Fibroblast of peridontal ligament (primary cell): Measurements from ENCODE around the gene ASB6.
A peak's percentile ranks its signal among the peaks of the same experiment; 100 is the strongest.
"Not testable (repeated sequence)": the region's sequence is repeated elsewhere in the genome, so short reads cannot be mapped to it uniquely, and the experiment has no call there.

ENCODE experiments used
- DNase-seq: peaks from one replicate; pipeline ENCODE4 v3.0.0-alpha.2; 2010; ENCODE audit errors: extremely low read depth

Gene ASB6

DNA sequence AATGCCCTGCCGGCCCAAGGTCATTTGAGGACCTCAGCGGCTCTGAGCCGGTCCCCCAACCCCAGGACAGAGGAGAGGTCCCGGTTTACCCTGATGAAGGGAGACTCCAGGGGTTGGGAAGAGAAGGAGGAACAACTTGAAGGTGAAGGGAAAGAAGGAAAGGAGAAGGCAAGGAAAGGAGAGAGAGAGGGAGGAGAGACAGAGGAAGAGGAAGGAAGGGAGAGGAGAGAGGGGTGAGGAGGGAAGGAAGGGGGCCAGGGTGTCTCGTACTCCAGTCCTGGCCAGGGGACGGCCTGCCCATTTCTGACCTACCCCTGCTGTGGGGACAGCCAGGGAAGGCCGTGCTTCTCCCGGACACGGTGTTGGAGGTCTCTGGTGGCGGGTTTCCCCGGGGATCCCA is 25.4 kb upstream of the ASB6 start:
- DNase-seq, result no peak

- no peak for DNase-seq
These were observed 24.6 kb upstream of the ASB6 start for GRCh38 chr9:129666575-129666974.

GRCh38 chr9:129665814-129666520 is 24.0 kb upstream of the ASB6 start:
- no peak for DNase-seq

DNA sequence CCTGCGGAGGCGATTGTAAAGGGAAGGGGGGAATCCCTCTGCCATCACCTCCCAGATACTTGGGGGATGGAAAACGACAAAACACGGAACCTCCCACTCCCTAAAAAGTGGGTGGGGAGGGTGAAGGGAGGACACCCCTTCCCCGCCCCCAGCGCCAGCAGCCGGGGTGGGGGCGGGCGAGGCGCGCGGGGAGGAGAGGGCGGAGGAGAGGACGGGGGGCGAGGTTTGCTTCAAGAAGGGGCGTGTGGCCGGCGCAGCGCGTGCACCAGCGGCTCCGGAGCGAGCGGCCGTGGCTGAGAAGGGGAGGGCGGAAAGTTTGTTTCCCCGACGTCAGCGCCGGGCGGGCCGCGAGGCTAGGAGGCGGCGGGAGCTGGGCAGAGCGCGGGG is 23.4 kb upstream of the ASB6 start, which contains the start of gene PRRX2:
Gene PRRX2 (plus strand): TSS at position 259 of the 387 bp plus-strand sequence. CDS start 221 bp downstream, outside the sequence.
- peak; percentile 67 for DNase-seq

GRCh38 chr9:129664746-129665388 is 22.9 kb upstream of the ASB6 start:
- DNase-seq, result no peak

DNA sequence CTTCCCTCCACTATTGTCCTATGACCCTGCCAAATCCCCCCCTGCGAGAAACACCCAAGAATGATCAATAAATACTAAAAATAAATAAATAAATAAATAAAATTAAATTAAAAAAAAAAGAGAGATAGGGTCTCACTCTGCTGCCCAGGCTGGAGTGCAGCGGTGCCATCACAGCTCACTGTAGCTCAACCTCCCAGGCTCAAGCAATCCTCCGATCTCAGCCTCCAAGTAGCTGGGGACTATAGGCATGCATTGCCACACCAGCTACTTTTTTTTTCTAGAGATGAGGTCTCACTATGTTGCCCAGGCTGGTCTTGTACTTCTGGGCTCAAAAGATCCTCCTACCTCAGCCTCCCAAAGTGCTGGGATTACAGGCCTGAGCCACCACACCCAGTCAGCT is 20.3 kb upstream of the ASB6 start:
- DNase-seq, result not testable (repeated sequence)

- no peak for DNase-seq
These were observed 19.1 kb upstream of the ASB6 start for GRCh38 chr9:129661029-129661428.

DNA sequence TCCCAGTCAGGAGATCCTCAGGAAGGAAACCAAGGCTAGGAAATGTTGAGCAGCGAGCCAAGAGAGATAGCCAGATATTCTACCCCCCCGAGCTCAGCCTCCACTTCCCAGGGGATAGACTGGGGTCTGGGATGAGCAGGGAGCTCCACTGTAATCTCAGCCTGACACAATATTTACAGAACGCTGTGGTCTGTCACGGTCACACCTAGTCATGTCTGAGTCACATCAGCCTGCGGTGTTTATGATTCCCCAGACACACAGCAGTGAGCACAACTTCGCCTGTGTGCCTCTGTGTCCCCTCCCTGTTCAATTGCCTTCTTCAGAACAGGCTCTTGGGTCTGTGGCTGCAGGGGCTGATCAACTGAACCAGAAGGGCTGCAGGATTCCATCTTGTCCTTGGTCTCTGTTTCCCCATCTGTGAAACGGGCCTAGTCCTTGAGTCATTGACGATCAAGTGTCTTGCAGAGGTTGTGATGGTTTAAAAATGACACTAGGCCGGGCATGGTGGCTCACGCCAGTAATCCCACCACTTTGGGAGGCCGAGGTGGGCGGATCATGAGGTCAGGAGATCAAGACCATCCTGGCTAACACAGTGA is 14.9 kb upstream of the ASB6 start:
- DNase-seq, result no peak

- no peak for DNase-seq
These were observed 13.7 kb upstream of the ASB6 start for GRCh38 chr9:129655696-129656095.

DNA sequence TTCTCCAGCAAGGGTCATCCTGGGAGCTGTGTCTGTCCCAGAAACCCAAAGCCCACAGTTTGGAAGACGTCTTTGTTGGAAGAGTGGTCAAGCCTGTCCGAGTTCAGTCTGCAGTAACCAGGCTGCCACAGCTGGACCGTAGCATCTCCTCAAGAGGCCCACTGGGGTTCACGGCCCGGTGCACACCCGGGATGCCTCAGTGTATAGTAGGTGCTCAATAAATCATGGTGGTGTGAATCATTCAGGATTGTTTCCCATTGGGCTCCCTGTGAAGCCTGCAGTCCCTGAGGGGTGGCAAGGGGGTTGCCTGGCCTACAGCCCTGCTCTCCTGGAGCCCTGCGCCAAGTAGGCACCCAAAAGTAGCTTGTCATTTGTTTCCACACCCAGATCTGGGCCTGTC is 13.2 kb upstream of the ASB6 start:
- no peak for DNase-seq

DNA sequence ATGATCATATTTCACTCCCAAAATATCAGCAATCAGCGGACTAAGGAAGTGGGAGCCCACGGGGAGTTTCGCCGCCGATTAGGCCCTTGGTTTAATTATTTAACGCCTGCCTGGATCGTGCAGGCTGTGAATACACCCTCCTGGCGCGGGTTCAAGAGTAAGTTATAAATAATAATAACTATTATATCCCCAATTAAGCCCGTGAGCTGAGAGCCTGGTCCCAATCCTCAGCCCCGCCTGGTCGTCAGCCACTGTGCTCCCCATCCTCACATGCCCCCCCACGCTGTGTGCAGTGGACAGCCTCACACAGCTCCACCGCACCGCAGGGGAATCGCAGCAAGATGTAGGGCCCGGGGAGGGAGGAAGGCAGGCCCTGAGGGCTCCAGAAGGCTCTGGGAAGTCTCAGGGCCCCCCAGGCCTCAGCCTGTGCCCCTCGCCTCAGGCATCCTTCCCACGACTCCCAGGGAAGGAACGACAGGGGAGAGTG is 12.6 kb upstream of the ASB6 start:
- no peak for DNase-seq

GRCh38 chr9:129653823-129654553 is 12.0 kb upstream of the ASB6 start:
- no peak for DNase-seq

DNA sequence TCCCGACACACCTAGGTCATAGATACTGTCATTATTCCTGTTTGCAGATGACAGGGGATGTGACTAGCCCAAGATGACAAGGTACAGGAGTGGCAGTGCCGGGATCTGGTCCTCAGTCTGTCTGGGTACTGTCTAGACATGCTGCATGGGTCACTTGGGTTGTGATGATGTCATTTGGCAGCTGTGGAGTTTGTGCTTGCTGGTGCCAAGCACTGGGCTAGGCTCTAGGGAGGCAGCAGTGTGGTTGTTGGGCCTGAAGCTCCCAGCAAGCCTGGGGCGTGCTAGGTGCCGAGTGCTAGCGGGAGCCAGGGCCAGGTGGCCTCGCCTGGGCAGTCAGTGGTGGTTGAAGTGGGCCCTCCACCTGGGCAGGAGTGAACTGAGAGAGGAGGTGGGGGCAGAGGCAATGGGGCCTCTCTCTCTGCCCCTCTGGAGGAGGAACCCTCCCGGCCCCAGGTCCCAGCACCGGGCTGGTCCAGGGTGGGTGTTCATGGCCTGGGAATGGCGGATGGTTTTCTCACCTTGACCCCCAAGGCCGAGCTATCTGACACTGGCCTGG is 8.8 kb upstream of the ASB6 start:
- DNase-seq, result peak; percentile 36

- peak; percentile 85 for DNase-seq
These were observed 8.1 kb upstream of the ASB6 start for GRCh38 chr9:129649726-129650679.

DNA sequence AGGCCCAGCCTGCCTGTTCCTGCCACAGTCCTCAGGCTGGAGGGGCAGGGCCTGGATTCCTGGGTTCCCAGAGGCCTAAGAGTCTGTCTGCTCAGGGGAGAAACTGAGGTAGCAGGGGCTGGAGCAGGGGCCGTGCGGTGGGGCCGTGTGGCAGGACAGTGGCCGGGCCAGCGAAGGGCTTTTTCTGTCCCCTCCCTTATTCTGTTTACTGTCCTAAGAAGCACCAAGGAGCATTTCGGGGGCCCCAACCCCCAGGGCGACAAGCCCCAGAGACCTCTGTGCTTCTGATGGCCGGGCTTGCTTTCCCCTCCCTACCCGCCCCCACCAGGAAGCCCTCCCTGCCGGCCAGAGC is 6.8 kb upstream of the ASB6 start:
- no peak for DNase-seq

DNA sequence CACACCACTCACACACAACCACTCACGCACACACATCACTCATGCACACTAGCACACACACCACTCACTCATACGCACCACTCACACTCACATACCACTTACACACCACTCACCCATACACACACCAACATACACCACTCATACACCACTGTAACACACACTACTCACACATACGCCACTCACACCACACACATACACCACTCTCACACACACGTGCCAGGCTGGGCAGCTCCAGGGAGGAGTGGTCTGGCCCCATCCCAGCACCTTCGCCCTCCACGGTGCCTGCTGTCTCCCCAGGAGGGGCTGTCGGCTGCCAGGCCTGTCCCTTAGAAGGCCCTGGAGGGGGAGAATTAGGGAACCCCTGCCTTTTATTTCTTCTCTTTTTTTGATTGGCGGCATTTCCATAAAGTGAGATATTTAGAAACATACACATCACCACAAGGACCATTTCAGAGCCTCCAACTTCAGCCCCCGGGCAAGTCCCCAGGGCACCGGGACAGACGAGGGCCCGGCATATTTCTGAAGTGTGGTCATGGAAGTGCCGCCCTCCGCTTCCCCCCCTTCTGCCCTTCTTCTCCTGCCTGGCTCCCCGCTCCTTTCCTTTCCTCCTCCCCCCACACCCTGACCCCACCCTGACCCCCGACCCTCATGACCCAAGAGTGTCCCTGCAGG is 6.3 kb upstream of the ASB6 start:
- no peak for DNase-seq

- DNase-seq, result no peak
These were observed 5.7 kb upstream of the ASB6 start for GRCh38 chr9:129647635-129648034.

DNA sequence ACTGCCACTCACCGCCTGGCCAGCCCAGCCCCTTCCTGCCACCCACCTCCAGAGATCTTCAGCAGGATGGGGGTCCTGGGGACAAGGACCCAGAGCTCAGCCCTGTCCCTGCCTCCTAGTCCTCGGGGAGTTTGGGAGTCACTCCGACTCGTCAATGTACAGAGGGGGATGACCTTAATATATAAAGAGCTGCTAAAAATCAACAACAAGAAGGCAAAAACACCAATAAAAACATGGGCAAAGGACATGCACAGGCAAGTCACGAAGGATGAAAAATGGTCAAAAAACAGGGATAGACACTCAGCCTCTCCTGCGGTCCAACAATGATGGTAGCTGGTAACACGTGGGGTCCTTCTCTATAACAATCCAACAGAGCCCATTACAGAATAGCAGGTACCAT is 4.7 kb upstream of the ASB6 start:
- DNase-seq, result no peak

GRCh38 chr9:129646252-129646651 is 4.3 kb upstream of the ASB6 start:
- no peak for DNase-seq

- DNase-seq, result no peak
These were observed 3.0 kb upstream of the ASB6 start for GRCh38 chr9:129644902-129645301.
